ENCODE measurements around the gene CACNA1I. TPM values are rescaled to one million over a fixed set of nuclear protein-coding genes. Genes with fewer than 3 reads are reported as not detected.
A peak's percentile ranks its signal among the peaks of the same experiment; 100 is the strongest.

Gene CACNA1I
- total RNA-seq, 1 experiment from 2014 or later, result 0.90 TPM

GRCh38 chr22:39534092-39534506, 36.5 kb upstream of the CACNA1I start:
- ChIA-PET POLR2A (ENCODE audit: low non-redundant PET) (no interaction called here), CTCF (interaction anchor here (0.6 to 1.6 kb wide), 4 partner anchors 9 to 502 kb away, joined by 4 to 9 read pairs (median 4); no protein-coding TSS in a partner anchor)
- intact Hi-C loops (cut with micrococcal nuclease; ENCODE audit: unreplicated experiment), result loop anchor here (2.0 to 10.0 kb wide), 3 partner anchors 491 to 811 kb away; partner anchors contain the start of gene ADSL
- Histone ChIP-seq H3K4me1 (ENCODE audit: insufficient read depth, low read length, poor library complexity, severe bottlenecking) (peaks cover 33% of the 10 kb centered on the region), H3K27ac (ENCODE audit: low read depth, low read length, poor library complexity, severe bottlenecking) (no peak overlapping the region), H3K4me3 (ENCODE audit: low read depth, low read length, poor library complexity, severe bottlenecking) (no peak overlapping the region), H3K36me3 (ENCODE audit: insufficient read depth, low read length, poor library complexity, severe bottlenecking) (peaks cover 11% of the 10 kb centered on the region), H3K27me3 (replicated peaks; ENCODE audit: insufficient read depth, low read depth, low read length, poor library complexity) (no peaks in the 10 kb centered on the region), H3K9me3 (ENCODE audit: low read depth, low read length, poor library complexity, severe bottlenecking) (no peaks in the 10 kb centered on the region)
- no peak for DNase-seq (ENCODE audit: low spot score)
- no peak for TF ChIP-seq CTCF (conservative IDR thresholded peaks at IDR 0.05; ENCODE audit: low read depth, low read length)
- TF ChIP-seq EZH2 (IDR thresholded peaks at IDR 0.05; ENCODE audit: borderline replicate concordance, low read depth, low read length, poor library complexity, severe bottlenecking), result no peak
- BruUV-seq (replicated peaks), result no TSS peak

- intact Hi-C loops (cut with micrococcal nuclease; ENCODE audit: unreplicated experiment), result loop anchor here (2.0 to 10.0 kb wide), 3 partner anchors 490 to 810 kb away; partner anchors contain the start of gene ADSL
- DNase-seq (ENCODE audit: low spot score), result peak; percentile 86
- H3K27me3 ChIP-seq (replicated peaks; ENCODE audit: insufficient read depth, low read depth, low read length, poor library complexity), result no peaks in the 10 kb centered on the region
- H3K4me1 ChIP-seq (ENCODE audit: insufficient read depth, low read length, poor library complexity, severe bottlenecking), result peaks cover 28% of the 10 kb centered on the region
- ChIA-PET CTCF (interaction anchor here (0.6 to 1.6 kb wide), 6 partner anchors 8 to 502 kb away, joined by 3 to 11 read pairs (median 4); no protein-coding TSS in a partner anchor), POLR2A (ENCODE audit: low non-redundant PET) (no interaction called here)
- H3K27ac ChIP-seq (ENCODE audit: low read depth, low read length, poor library complexity, severe bottlenecking), result no peak overlapping the region
- H3K36me3 ChIP-seq (ENCODE audit: insufficient read depth, low read length, poor library complexity, severe bottlenecking), result peaks cover 5% of the 10 kb centered on the region
- TF ChIP-seq EZH2 (IDR thresholded peaks at IDR 0.05; ENCODE audit: borderline replicate concordance, low read depth, low read length, poor library complexity, severe bottlenecking), result no peak
- peak; percentile 96 for TF ChIP-seq CTCF (conservative IDR thresholded peaks at IDR 0.05; ENCODE audit: low read depth, low read length)
- H3K9me3 ChIP-seq (ENCODE audit: low read depth, low read length, poor library complexity, severe bottlenecking), result no peaks in the 10 kb centered on the region
- H3K4me3 ChIP-seq (ENCODE audit: low read depth, low read length, poor library complexity, severe bottlenecking), result peak overlapping the region; percentile 15
- no TSS peak for BruUV-seq (replicated peaks)
Measured at GRCh38 chr22:39534591-39535356, 35.8 kb upstream of the CACNA1I start.

- Histone ChIP-seq H3K4me3 (ENCODE audit: low read depth, low read length, poor library complexity, severe bottlenecking) (no peak overlapping the region), H3K27me3 (replicated peaks; ENCODE audit: insufficient read depth, low read depth, low read length, poor library complexity) (no peaks in the 10 kb centered on the region), H3K4me1 (ENCODE audit: insufficient read depth, low read length, poor library complexity, severe bottlenecking) (peaks cover 24% of the 10 kb centered on the region), H3K36me3 (ENCODE audit: insufficient read depth, low read length, poor library complexity, severe bottlenecking) (no peaks in the 10 kb centered on the region), H3K27ac (ENCODE audit: low read depth, low read length, poor library complexity, severe bottlenecking) (no peak overlapping the region), H3K9me3 (ENCODE audit: low read depth, low read length, poor library complexity, severe bottlenecking) (no peaks in the 10 kb centered on the region)
- ChIA-PET POLR2A (ENCODE audit: low non-redundant PET) (interaction anchor here (0.6 kb wide), 1 partner anchor 43 kb away, joined by 3 read pairs; no protein-coding TSS in a partner anchor), CTCF (interaction anchor here (0.6 to 1.6 kb wide), 4 partner anchors 42 to 501 kb away, joined by 3 to 11 read pairs (median 6); no protein-coding TSS in a partner anchor)
- intact Hi-C loops (cut with micrococcal nuclease; ENCODE audit: unreplicated experiment), result loop anchor here (2.0 to 10.0 kb wide), 2 partner anchors 489 to 809 kb away; partner anchors contain the start of gene ADSL
- no peak for TF ChIP-seq EZH2 (IDR thresholded peaks at IDR 0.05; ENCODE audit: borderline replicate concordance, low read depth, low read length, poor library complexity, severe bottlenecking)
- TF ChIP-seq CTCF (conservative IDR thresholded peaks at IDR 0.05; ENCODE audit: low read depth, low read length), result no peak
- no TSS peak for BruUV-seq (replicated peaks)
- DNase-seq (ENCODE audit: low spot score), result no peak
Measured at GRCh38 chr22:39535357-39535725, 35.2 kb upstream of the CACNA1I start.
